ENCODE measurements around the gene MYOM3.

The MYOM3 gene

GRCh38 chr1:24133819-24134218 is 21.9 kb upstream of the MYOM3 start:
- H3K27me3 ChIP-seq (replicated peaks; ENCODE audit: insufficient read depth, low read length) = no peaks in the 10 kb centered on the region
- H3K27ac ChIP-seq (ENCODE audit: low read length) = no peak overlapping the region
- no peaks in the 10 kb centered on the region for H3K9me3 ChIP-seq (replicated peaks; ENCODE audit: insufficient read depth, low read length)
- no peak overlapping the region for H3K9ac ChIP-seq (ENCODE audit: low read length)
- no peaks in the 10 kb centered on the region for H3K9me2 ChIP-seq (replicated peaks; ENCODE audit: insufficient read depth, low read length)
- no peaks in the 10 kb centered on the region for H3F3A ChIP-seq (ENCODE audit: insufficient read depth, low read length)
- H4K20me1 ChIP-seq (ENCODE audit: insufficient read depth, low read length) = no peaks in the 10 kb centered on the region
- no peaks in the 10 kb centered on the region for H3K36me3 ChIP-seq (replicated peaks; ENCODE audit: insufficient read depth, low read length)
- no peaks in the 10 kb centered on the region for H3K4me1 ChIP-seq (ENCODE audit: low read length)
- no peak overlapping the region for H3K4me3 ChIP-seq (ENCODE audit: low read length)
- H2AFZ ChIP-seq (ENCODE audit: low read length) = no peak overlapping the region
- H3K79me2 ChIP-seq (ENCODE audit: low read length) = no peaks in the 10 kb centered on the region
- no peak for DNase-seq
- TF ChIP-seq EZH2phosphoT487 (IDR thresholded peaks at IDR 0.05; ENCODE audit: low read length) (no peak), EZH2 (optimal IDR thresholded peaks at IDR 0.05; ENCODE audit: low read depth, low read length) (no peak)
- TF ChIP-seq, protein P1, sequence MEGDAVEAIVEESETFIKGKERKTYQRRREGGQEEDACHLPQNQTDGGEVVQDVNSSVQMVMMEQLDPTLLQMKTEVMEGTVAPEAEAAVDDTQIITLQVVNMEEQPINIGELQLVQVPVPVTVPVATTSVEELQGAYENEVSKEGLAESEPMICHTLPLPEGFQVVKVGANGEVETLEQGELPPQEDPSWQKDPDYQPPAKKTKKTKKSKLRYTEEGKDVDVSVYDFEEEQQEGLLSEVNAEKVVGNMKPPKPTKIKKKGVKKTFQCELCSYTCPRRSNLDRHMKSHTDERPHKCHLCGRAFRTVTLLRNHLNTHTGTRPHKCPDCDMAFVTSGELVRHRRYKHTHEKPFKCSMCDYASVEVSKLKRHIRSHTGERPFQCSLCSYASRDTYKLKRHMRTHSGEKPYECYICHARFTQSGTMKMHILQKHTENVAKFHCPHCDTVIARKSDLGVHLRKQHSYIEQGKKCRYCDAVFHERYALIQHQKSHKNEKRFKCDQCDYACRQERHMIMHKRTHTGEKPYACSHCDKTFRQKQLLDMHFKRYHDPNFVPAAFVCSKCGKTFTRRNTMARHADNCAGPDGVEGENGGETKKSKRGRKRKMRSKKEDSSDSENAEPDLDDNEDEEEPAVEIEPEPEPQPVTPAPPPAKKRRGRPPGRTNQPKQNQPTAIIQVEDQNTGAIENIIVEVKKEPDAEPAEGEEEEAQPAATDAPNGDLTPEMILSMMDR (IDR thresholded peaks at IDR 0.05; ENCODE audit: low read length) = no peak
- no peak overlapping the region for H3K4me2 ChIP-seq (ENCODE audit: low read depth, low read length)

DNA sequence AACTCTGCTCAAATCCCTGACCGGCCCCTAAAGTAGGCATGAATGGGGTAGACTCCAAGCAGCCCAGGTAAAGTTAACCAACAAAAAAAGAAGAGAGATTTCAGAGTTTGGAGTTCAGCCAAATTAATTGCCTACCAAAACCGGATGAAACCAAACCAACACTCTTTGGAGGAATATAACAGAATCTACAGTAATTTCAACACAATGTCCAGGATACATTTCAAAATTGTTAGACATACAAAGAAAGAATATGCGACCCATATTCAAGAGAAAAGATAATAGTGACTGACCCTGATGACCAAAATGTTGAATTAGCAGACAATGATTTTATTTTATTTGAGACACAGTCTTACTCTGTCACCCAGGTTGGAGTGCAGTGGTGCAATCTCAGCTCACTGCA is 18.4 kb upstream of the MYOM3 start:
- no peaks in the 10 kb centered on the region for H3K4me1 ChIP-seq (ENCODE audit: low read length)
- H3K27me3 ChIP-seq (replicated peaks; ENCODE audit: insufficient read depth, low read length) = no peaks in the 10 kb centered on the region
- H3F3A ChIP-seq (ENCODE audit: insufficient read depth, low read length) = no peaks in the 10 kb centered on the region
- no peak overlapping the region for H3K9ac ChIP-seq (ENCODE audit: low read length)
- no peaks in the 10 kb centered on the region for H3K9me3 ChIP-seq (replicated peaks; ENCODE audit: insufficient read depth, low read length)
- no peaks in the 10 kb centered on the region for H3K36me3 ChIP-seq (replicated peaks; ENCODE audit: insufficient read depth, low read length)
- no peaks in the 10 kb centered on the region for H4K20me1 ChIP-seq (ENCODE audit: insufficient read depth, low read length)
- TF ChIP-seq, protein P1 (IDR thresholded peaks at IDR 0.05; ENCODE audit: low read length) = no peak
- TF ChIP-seq EZH2phosphoT487 (IDR thresholded peaks at IDR 0.05; ENCODE audit: low read length) = no peak
- no peak for TF ChIP-seq EZH2 (optimal IDR thresholded peaks at IDR 0.05; ENCODE audit: low read depth, low read length)
- H3K4me2 ChIP-seq (ENCODE audit: low read depth, low read length) = no peak overlapping the region
- no peak for DNase-seq
- H3K27ac ChIP-seq (ENCODE audit: low read length) = no peak overlapping the region
- H3K4me3 ChIP-seq (ENCODE audit: low read length) = no peak overlapping the region
- no peaks in the 10 kb centered on the region for H3K79me2 ChIP-seq (ENCODE audit: low read length)
- no peaks in the 10 kb centered on the region for H3K9me2 ChIP-seq (replicated peaks; ENCODE audit: insufficient read depth, low read length)
- H2AFZ ChIP-seq (ENCODE audit: low read length) = no peak overlapping the region

- TF ChIP-seq EZH2 (optimal IDR thresholded peaks at IDR 0.05; ENCODE audit: low read depth, low read length) (no peak), EZH2phosphoT487 (IDR thresholded peaks at IDR 0.05; ENCODE audit: low read length) (no peak)
- TF ChIP-seq, protein P1 (IDR thresholded peaks at IDR 0.05; ENCODE audit: low read length) = no peak
- Histone ChIP-seq H3K9me3 (replicated peaks; ENCODE audit: insufficient read depth, low read length) (no peaks in the 10 kb centered on the region), H3K79me2 (ENCODE audit: low read length) (no peaks in the 10 kb centered on the region), H3K27me3 (replicated peaks; ENCODE audit: insufficient read depth, low read length) (no peaks in the 10 kb centered on the region), H3K4me2 (ENCODE audit: low read depth, low read length) (no peak overlapping the region), H3K4me1 (ENCODE audit: low read length) (no peaks in the 10 kb centered on the region), H4K20me1 (ENCODE audit: insufficient read depth, low read length) (no peaks in the 10 kb centered on the region), H3K27ac (ENCODE audit: low read length) (no peak overlapping the region), H3F3A (ENCODE audit: insufficient read depth, low read length) (no peaks in the 10 kb centered on the region), H3K9me2 (replicated peaks; ENCODE audit: insufficient read depth, low read length) (no peaks in the 10 kb centered on the region), H3K4me3 (ENCODE audit: low read length) (no peak overlapping the region), H3K9ac (ENCODE audit: low read length) (no peak overlapping the region), H3K36me3 (replicated peaks; ENCODE audit: insufficient read depth, low read length) (no peaks in the 10 kb centered on the region), H2AFZ (ENCODE audit: low read length) (no peak overlapping the region)
- DNase-seq = no peak
Observed at GRCh38 chr1:24127801-24128363, 15.9 kb upstream of the MYOM3 start.
